Ishikawa (cell line): Measurements from ENCODE around the gene ATG2B.

Source experiments
- CEBPB ChIP-seq: IDR thresholded peaks from 2 replicates; pipeline ENCODE4 v1.6.1; 2012
- TAF1 ChIP-seq: IDR thresholded peaks from 2 replicates; pipeline ENCODE4 v1.6.1; 2012; ENCODE audit warnings: low read depth, mild to moderate bottlenecking

- no peak for TF ChIP-seq TAF1
- no peak for TF ChIP-seq CEBPB
These were observed 31.1 kb upstream of the ATG2B start for GRCh38 chr14:96394047-96394815.
